ENCODE measurements around the gene ZNF428. TPM values are rescaled to one million over a fixed set of nuclear protein-coding genes. Genes with fewer than 3 reads are reported as not detected.
A peak's percentile ranks its signal among the peaks of the same experiment; 100 is the strongest.
"Not testable (repeated sequence)": the region's sequence is repeated elsewhere in the genome, so short reads cannot be mapped to it uniquely, and the experiment has no call there.

Gene ZNF428
- total RNA-seq, 4 donors from 2014 or later: 38.1 to 61.1 (median 50.5) TPM

- 91 to 97% methylated on average over 6 of the region's 6 CpGs for WGBS, 2 donors
- TF ChIP-seq EP300 (IDR thresholded peaks at IDR 0.05): no peak
- no peak for TF ChIP-seq CTCF (IDR thresholded peaks at IDR 0.05)
- TF ChIP-seq POLR2A (IDR thresholded peaks at IDR 0.05): no peak
- peaks cover 0 to 57% (median 0%) of the 10 kb centered on the region in 3 donors for H3K36me3 ChIP-seq
- H3K27ac ChIP-seq: no peak overlapping the region
- peaks cover 0 to 9% (median 0%) of the 10 kb centered on the region in 4 donors for H3K9me3 ChIP-seq
- no peaks in the 10 kb centered on the region for H3K27me3 ChIP-seq
- peaks cover 0 to 11% (median 0%) of the 10 kb centered on the region in 4 donors for H3K4me1 ChIP-seq
- no peak for DNase-seq (ENCODE audit: low spot score in 2 of 2)
- H3K4me3 ChIP-seq: no peak overlapping the region
These were observed 37.0 kb upstream of the ZNF428 start for GRCh38 chr19:43656436-43656835.

GRCh38 chr19:43652546-43652874 lies 33.1 kb upstream of the ZNF428 start:
- DNase-seq (ENCODE audit: low spot score in 2 of 2): no peak
- peaks cover 0 to 11% (median 0%) of the 10 kb centered on the region in 4 donors for H3K4me1 ChIP-seq
- H3K36me3 ChIP-seq: peaks cover 0 to 65% (median 0%) of the 10 kb centered on the region in 3 donors
- peak overlapping the region in 2 of 4 donors; percentile 8 to 23 for H3K27ac ChIP-seq
- H3K27me3 ChIP-seq: no peaks in the 10 kb centered on the region
- no peak overlapping the region for H3K4me3 ChIP-seq
- WGBS, 2 donors: 68% methylated on average over 5 of the region's 5 CpGs
- TF ChIP-seq CTCF (IDR thresholded peaks at IDR 0.05): peak in 1 of 5 experiments; percentile 2
- TF ChIP-seq POLR2A (IDR thresholded peaks at IDR 0.05): no peak
- no peak for TF ChIP-seq EP300 (IDR thresholded peaks at IDR 0.05)
- no peaks in the 10 kb centered on the region for H3K9me3 ChIP-seq

- H3K4me3 ChIP-seq: peak overlapping the region in 1 of 4 donors; percentile 32
- no peaks in the 10 kb centered on the region for H3K27me3 ChIP-seq
- peaks cover 0 to 11% (median 0%) of the 10 kb centered on the region in 4 donors for H3K4me1 ChIP-seq
- H3K36me3 ChIP-seq: peaks cover 0 to 71% (median 0%) of the 10 kb centered on the region in 3 donors
- peak; percentile 28 to 71 for DNase-seq (ENCODE audit: low spot score in 2 of 2)
- H3K27ac ChIP-seq: peak overlapping the region in 3 of 4 donors; percentile 8 to 52 (median 23)
- TF ChIP-seq EP300 (IDR thresholded peaks at IDR 0.05): peak in 1 of 2 donors; percentile 41
- peak; percentile 73 to 80 (median 80) for TF ChIP-seq CTCF (IDR thresholded peaks at IDR 0.05)
- no peak for TF ChIP-seq POLR2A (IDR thresholded peaks at IDR 0.05)
- H3K9me3 ChIP-seq: no peaks in the 10 kb centered on the region
- 48 to 54% methylated on average over 14 of the region's 14 CpGs for WGBS, 2 donors
These were observed 32.5 kb upstream of the ZNF428 start for GRCh38 chr19:43651758-43652545.

GRCh38 chr19:43650276-43650675 lies 30.8 kb upstream of the ZNF428 start:
- WGBS, 2 donors: 98 to 99% methylated on average over 7 of the region's 7 CpGs
- DNase-seq (ENCODE audit: low spot score in 2 of 2); H3K4me3 ChIP-seq; H3K27me3 ChIP-seq; H3K27ac ChIP-seq; H3K9me3 ChIP-seq: not testable (repeated sequence)
- Histone ChIP-seq H3K36me3 (peaks cover 0 to 70% (median 0%) of the 10 kb centered on the region in 3 donors), H3K4me1 (peaks cover 0 to 11% (median 0%) of the 10 kb centered on the region in 4 donors)

- H3K27me3 ChIP-seq: no peaks in the 10 kb centered on the region
These were observed 30.1 kb upstream of the ZNF428 start for GRCh38 chr19:43649514-43649913.

More at GRCh38 chr19:43649514-43649913, 30.1 kb upstream of the ZNF428 start:
- Histone ChIP-seq H3K4me1 (peaks cover 0 to 11% (median 0%) of the 10 kb centered on the region in 4 donors), H3K27ac (no peak overlapping the region), H3K36me3 (peaks cover 0 to 62% (median 0%) of the 10 kb centered on the region in 3 donors), H3K4me3 (no peak overlapping the region), H3K9me3 (peaks cover 0 to 10% (median 0%) of the 10 kb centered on the region in 4 donors)
- WGBS, 2 donors: 90 to 93% methylated on average over 2 of the region's 2 CpGs
- DNase-seq (ENCODE audit: low spot score in 2 of 2): no peak
- TF ChIP-seq EP300 (IDR thresholded peaks at IDR 0.05): no peak
- no peak for TF ChIP-seq CTCF (IDR thresholded peaks at IDR 0.05)
- TF ChIP-seq POLR2A (IDR thresholded peaks at IDR 0.05): no peak

Data from tibial nerve (tissue), 4 donors.